ENCODE data around the gene KCTD5.

The KCTD5 gene

GRCh38 chr16:2743007-2743810, 60.9 kb downstream of the KCTD5 start:
- ChIA-PET CTCF (interaction anchor here (0.6 kb wide), 1 partner anchor 114 kb away, joined by 3 read pairs; no protein-coding TSS in a partner anchor), POLR2A (interaction anchor here (5.1 kb wide), 1 partner anchor 9 kb away, joined by 48 read pairs; the partner anchor contains the start of gene SRRM2)
- no peak for DNase-seq (ENCODE audit: extremely low spot score)
- TF ChIP-seq FOXA1 (IDR thresholded peaks at IDR 0.05) (no peak), ELF4 (IDR thresholded peaks at IDR 0.05) (no peak), SP1 (IDR thresholded peaks at IDR 0.05) (no peak), FOXK2 (IDR thresholded peaks at IDR 0.05) (no peak), ARNT (IDR thresholded peaks at IDR 0.05) (no peak), SUZ12 (IDR thresholded peaks at IDR 0.05) (no peak), HDGF (IDR thresholded peaks at IDR 0.05; ENCODE audit: borderline replicate concordance) (no peak), ZNF384 (IDR thresholded peaks at IDR 0.05) (no peak), CTBP1 (IDR thresholded peaks at IDR 0.05; ENCODE audit: borderline replicate concordance) (no peak), LEF1 (IDR thresholded peaks at IDR 0.05; ENCODE audit: borderline replicate concordance) (no peak), PKNOX1 (IDR thresholded peaks at IDR 0.05) (no peak), FOXM1 (IDR thresholded peaks at IDR 0.05; ENCODE audit: borderline replicate concordance) (no peak)

- DNase-seq (ENCODE audit: extremely low spot score): no peak
- CTCF ChIA-PET: interaction anchor here (0.6 kb wide), 1 partner anchor 15 kb away, joined by 4 read pairs; no protein-coding TSS in a partner anchor
- TF ChIP-seq NFRKB (IDR thresholded peaks at IDR 0.05) (no peak), L3MBTL2 (conservative IDR thresholded peaks at IDR 0.05) (no peak), SUZ12 (IDR thresholded peaks at IDR 0.05) (no peak), TARDBP (IDR thresholded peaks at IDR 0.05) (no peak), FOXK2 (IDR thresholded peaks at IDR 0.05) (no peak), SP1 (IDR thresholded peaks at IDR 0.05) (no peak), ARNT (IDR thresholded peaks at IDR 0.05) (no peak), FOXA1 (IDR thresholded peaks at IDR 0.05) (no peak), PKNOX1 (IDR thresholded peaks at IDR 0.05) (no peak)
- POLR2A ChIA-PET: no interaction called here
These were observed 62.4 kb downstream of the KCTD5 start for GRCh38 chr16:2744711-2745110.

- no peak for DNase-seq (ENCODE audit: extremely low spot score)
- CTCF ChIA-PET: interaction anchor here (0.6 kb wide), 1 partner anchor 14 kb away, joined by 4 read pairs; no protein-coding TSS in a partner anchor
- TF ChIP-seq PKNOX1 (IDR thresholded peaks at IDR 0.05): no peak
- TF ChIP-seq SP1 (IDR thresholded peaks at IDR 0.05): no peak
- TF ChIP-seq L3MBTL2 (conservative IDR thresholded peaks at IDR 0.05): no peak
- TF ChIP-seq FOXA1 (IDR thresholded peaks at IDR 0.05): no peak
- no peak for TF ChIP-seq TARDBP (IDR thresholded peaks at IDR 0.05)
- TF ChIP-seq ZNF384 (IDR thresholded peaks at IDR 0.05): no peak
- TF ChIP-seq NFRKB (IDR thresholded peaks at IDR 0.05): no peak
- no peak for TF ChIP-seq ELF4 (IDR thresholded peaks at IDR 0.05)
- no peak for TF ChIP-seq HDGF (IDR thresholded peaks at IDR 0.05; ENCODE audit: borderline replicate concordance)
- no peak for TF ChIP-seq BHLHE40 (IDR thresholded peaks at IDR 0.05; ENCODE audit: borderline replicate concordance)
- no peak for TF ChIP-seq FOXM1 (IDR thresholded peaks at IDR 0.05; ENCODE audit: borderline replicate concordance)
- no peak for TF ChIP-seq LEF1 (IDR thresholded peaks at IDR 0.05; ENCODE audit: borderline replicate concordance)
- TF ChIP-seq SUZ12 (IDR thresholded peaks at IDR 0.05): no peak
- TF ChIP-seq FOXK2 (IDR thresholded peaks at IDR 0.05): no peak
- POLR2A ChIA-PET: no interaction called here
These were observed 63.0 kb downstream of the KCTD5 start for GRCh38 chr16:2745116-2745890.

- ChIA-PET CTCF (no interaction called here), POLR2A (interaction anchor here (0.7 kb wide), 1 partner anchor 32 kb away, joined by 3 read pairs; no protein-coding TSS in a partner anchor)
- TF ChIP-seq ARNT (IDR thresholded peaks at IDR 0.05): no peak
- no peak for DNase-seq (ENCODE audit: extremely low spot score)
These were observed 63.6 kb downstream of the KCTD5 start for GRCh38 chr16:2745961-2746360.

GRCh38 chr16:2748757-2749455, 66.6 kb downstream of the KCTD5 start:
- DNase-seq (ENCODE audit: extremely low spot score): no peak
- ChIA-PET POLR2A (interaction anchor here (1.2 kb wide), 1 partner anchor 9 kb away, joined by 4 read pairs; no protein-coding TSS in a partner anchor), CTCF (no interaction called here)
- TF ChIP-seq PKNOX1 (IDR thresholded peaks at IDR 0.05) (no peak), L3MBTL2 (conservative IDR thresholded peaks at IDR 0.05) (no peak), TARDBP (IDR thresholded peaks at IDR 0.05) (no peak)
